Left ventricle myocardium inferior (tissue), 1 donor: ENCODE results near the gene SDK1. TPM values are rescaled to one million over a fixed set of nuclear protein-coding genes. Genes with fewer than 3 reads are reported as not detected.

Source experiments
- DNase-seq: peaks from one replicate; pipeline ENCODE4 v3.0.0-alpha.2; 2020
- H3K27ac ChIP-seq: fragments of 200-600 bp; replicated peaks from 2 replicates; pipeline ENCODE4 v1.8.0; 2021
- H3K27me3 ChIP-seq: fragments of 200-600 bp; 2 replicates; pipeline ENCODE4 v1.8.0; 2021; ENCODE audit warnings: low read depth
- H3K36me3 ChIP-seq: fragments of 200-600 bp; 2 replicates; pipeline ENCODE4 v1.8.0; 2021
- H3K4me1 ChIP-seq: fragments of 200-600 bp; 2 replicates; pipeline ENCODE4 v1.8.0; 2021
- H3K4me3 ChIP-seq: fragments of 200-600 bp; 2 replicates; pipeline ENCODE4 v1.8.0; 2021; ENCODE audit warnings: mild to moderate bottlenecking, moderate library complexity
- H3K9me3 ChIP-seq: fragments of 200-600 bp; replicated peaks from 2 replicates; pipeline ENCODE4 v1.8.0; 2021
- CTCF ChIP-seq: fragments of 200-600 bp; IDR thresholded peaks from 2 replicates; pipeline ENCODE4 v1.8.0; 2021; ENCODE audit warnings: antibody characterized with exemption, mild to moderate bottlenecking, borderline replicate concordance
- intact Hi-C: fragments of 100-400 bp; cut with micrococcal nuclease; formaldehyde crosslinking; loops from one replicate; pipeline ENCODE4 v1.11.0; 2022
- total RNA-seq: library from RNA; stranded (reverse); fragmentation: NEBNext Ultra II Directional; extraction: Animal tissue kit (Norgen Biotek cat#: 25700); gene quantifications from one replicate; pipeline ENCODE4 v1.2.1, GENCODE V29; 2021
- donor health status: DM: no; HTN: yes; CAD: no; lungs with severe emphysema.

Gene SDK1
- total RNA-seq, 1 donor from 2014 or later, result 1.3 TPM

GRCh38 chr7:3923307-3923918 lies 622.4 kb downstream of the SDK1 start:
- Histone ChIP-seq H3K27me3 (peaks cover 12% of the 10 kb centered on the region), H3K4me3 (no peak overlapping the region), H3K4me1 (peaks cover 10% of the 10 kb centered on the region), H3K27ac (no peak overlapping the region), H3K9me3 (no peaks in the 10 kb centered on the region), H3K36me3 (no peaks in the 10 kb centered on the region)
- TF ChIP-seq CTCF, result no peak
- no peak for DNase-seq
- intact Hi-C loops, result no loop called here

GRCh38 chr7:3924277-3924676 lies 623.2 kb downstream of the SDK1 start:
- Histone ChIP-seq H3K27ac (no peak overlapping the region), H3K9me3 (no peaks in the 10 kb centered on the region), H3K4me3 (no peak overlapping the region), H3K4me1 (peaks cover 10% of the 10 kb centered on the region), H3K36me3 (no peaks in the 10 kb centered on the region), H3K27me3 (peaks cover 17% of the 10 kb centered on the region)
- intact Hi-C loops, result no loop called here
- DNase-seq, result no peak
- TF ChIP-seq CTCF, result no peak

- intact Hi-C loops, result no loop called here
- Histone ChIP-seq H3K36me3 (no peaks in the 10 kb centered on the region), H3K4me3 (no peak overlapping the region), H3K27ac (no peak overlapping the region), H3K27me3 (peaks cover 37% of the 10 kb centered on the region), H3K4me1 (peaks cover 5% of the 10 kb centered on the region), H3K9me3 (no peaks in the 10 kb centered on the region)
- no peak for DNase-seq
- TF ChIP-seq CTCF, result no peak
These were observed 626.5 kb downstream of the SDK1 start for GRCh38 chr7:3927446-3928110.

GRCh38 chr7:3928727-3929515 lies 627.9 kb downstream of the SDK1 start:
- no peak for TF ChIP-seq CTCF
- Histone ChIP-seq H3K4me3 (no peak overlapping the region), H3K9me3 (no peaks in the 10 kb centered on the region), H3K27me3 (peaks cover 31% of the 10 kb centered on the region), H3K27ac (no peak overlapping the region), H3K4me1 (no peaks in the 10 kb centered on the region), H3K36me3 (no peaks in the 10 kb centered on the region)
- no peak for DNase-seq
- intact Hi-C loops, result no loop called here

- no peak for TF ChIP-seq CTCF
- DNase-seq, result no peak
- H3K4me3 ChIP-seq, result no peak overlapping the region
- intact Hi-C loops, result no loop called here
- H3K36me3 ChIP-seq, result no peaks in the 10 kb centered on the region
- no peak overlapping the region for H3K27ac ChIP-seq
- peaks cover 10% of the 10 kb centered on the region for H3K9me3 ChIP-seq
- H3K4me1 ChIP-seq, result no peaks in the 10 kb centered on the region
- H3K27me3 ChIP-seq, result peaks cover 27% of the 10 kb centered on the region
These were observed 630.8 kb downstream of the SDK1 start for GRCh38 chr7:3931843-3932242.
